GM18870 (cell line): Measurements from ENCODE around the gene ORC6.
"Not testable (repeated sequence)": the region's sequence is repeated elsewhere in the genome, so short reads cannot be mapped to it uniquely, and the experiment has no call there.

ENCODE experiments used
- ATAC-seq: cut with Tn5 transposase; IDR thresholded peaks from one replicate; pipeline ENCODE4 v1.9.1; 2021; ENCODE audit warnings: moderate library complexity; ENCODE audit not compliant: unreplicated experiment

Gene ORC6

GRCh38 chr16:46689365-46690280 lies at the start of gene ORC6:
TSS of gene ORC6 (plus strand) at chr16:46689659. CDS start at chr16:46689706, 47 bp downstream.
- ATAC-seq: peak; percentile 70

- ATAC-seq: no peak
These were observed 40.8 kb upstream of the ORC6 start for GRCh38 chr16:46648656-46649055.

- no peak for ATAC-seq
These were observed 39.7 kb upstream of the ORC6 start for GRCh38 chr16:46649588-46650253.

- ATAC-seq: no peak
These were observed 39.2 kb upstream of the ORC6 start for GRCh38 chr16:46650254-46650623.

GRCh38 chr16:46651305-46651704 lies 38.2 kb upstream of the ORC6 start:
- no peak for ATAC-seq

- ATAC-seq: peak; percentile 94
These were observed 30.5 kb upstream of the ORC6 start for GRCh38 chr16:46658925-46659324.

GRCh38 chr16:46662123-46662522 lies 27.3 kb upstream of the ORC6 start:
- no peak for ATAC-seq

GRCh38 chr16:46673320-46674013 lies 16.0 kb upstream of the ORC6 start:
- ATAC-seq: no peak

GRCh38 chr16:46677943-46678342 lies 11.5 kb upstream of the ORC6 start:
- not testable (repeated sequence) for ATAC-seq

- ATAC-seq: not testable (repeated sequence)
These were observed 7.6 kb upstream of the ORC6 start for GRCh38 chr16:46681867-46682266.

- ATAC-seq: no peak
These were observed 2.5 kb upstream of the ORC6 start for GRCh38 chr16:46686815-46687473.

- no peak for ATAC-seq
These were observed 2.0 kb upstream of the ORC6 start for GRCh38 chr16:46687486-46687885.

GRCh38 chr16:46688101-46688653 lies 1.3 kb upstream of the ORC6 start:
- ATAC-seq: peak; percentile 1

GRCh38 chr16:46688654-46689364 lies 650 bp upstream of the ORC6 start, which contains the start of gene VPS35:
TSS of gene VPS35 (minus strand) at chr16:46689178. CDS start at chr16:46689133, 45 bp downstream.
- ATAC-seq: peak; percentile 87

- ATAC-seq: no peak
These were observed 1.1 kb downstream of the ORC6 start for GRCh38 chr16:46690281-46691178.

GRCh38 chr16:46691726-46692125 lies 2.3 kb downstream of the ORC6 start:
- no peak for ATAC-seq

- ATAC-seq: no peak
These were observed 4.1 kb downstream of the ORC6 start for GRCh38 chr16:46693598-46693997.

GRCh38 chr16:46695937-46696336 lies 6.5 kb downstream of the ORC6 start:
- no peak for ATAC-seq

- no peak for ATAC-seq
These were observed 7.5 kb downstream of the ORC6 start for GRCh38 chr16:46696957-46697356.
